ENCODE data around the gene ZFP91.
A peak's percentile ranks its signal among the peaks of the same experiment; 100 is the strongest.
"Not testable (repeated sequence)": the region's sequence is repeated elsewhere in the genome, so short reads cannot be mapped to it uniquely, and the experiment has no call there.

The ZFP91 gene

DNA sequence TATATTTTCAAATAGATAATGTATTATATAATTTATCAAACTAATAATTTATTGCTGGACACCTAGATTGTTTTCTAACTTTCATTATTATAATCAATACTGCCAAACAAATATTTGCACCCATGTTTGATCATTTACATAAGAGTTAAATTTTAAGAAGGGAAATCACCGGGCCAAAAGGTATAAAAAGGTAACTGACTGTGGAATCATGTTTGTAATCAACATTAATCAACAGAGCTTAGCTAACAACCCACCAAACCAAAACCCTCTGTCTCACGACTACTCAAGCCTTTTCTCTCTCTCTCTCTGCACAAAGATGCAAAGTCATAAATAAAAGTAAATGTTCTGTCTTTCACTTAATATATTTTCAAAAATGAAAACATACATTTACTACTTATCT, 18.0 kb upstream of the ZFP91 start:
- Histone ChIP-seq H3K27ac (no peak overlapping the region), H3K36me3 (replicated peaks) (no peaks in the 10 kb centered on the region), H3K27me3 (replicated peaks) (no peaks in the 10 kb centered on the region), H3K4me3 (ENCODE audit: low read depth, low read length) (no peak overlapping the region)
- in situ Hi-C loops (cut with HindIII; ENCODE audit: low pct_ligation_motif_present, low sequenced_read_pairs), result no loop called here
- no peak for DNase-seq
- TF ChIP-seq, protein P1, sequence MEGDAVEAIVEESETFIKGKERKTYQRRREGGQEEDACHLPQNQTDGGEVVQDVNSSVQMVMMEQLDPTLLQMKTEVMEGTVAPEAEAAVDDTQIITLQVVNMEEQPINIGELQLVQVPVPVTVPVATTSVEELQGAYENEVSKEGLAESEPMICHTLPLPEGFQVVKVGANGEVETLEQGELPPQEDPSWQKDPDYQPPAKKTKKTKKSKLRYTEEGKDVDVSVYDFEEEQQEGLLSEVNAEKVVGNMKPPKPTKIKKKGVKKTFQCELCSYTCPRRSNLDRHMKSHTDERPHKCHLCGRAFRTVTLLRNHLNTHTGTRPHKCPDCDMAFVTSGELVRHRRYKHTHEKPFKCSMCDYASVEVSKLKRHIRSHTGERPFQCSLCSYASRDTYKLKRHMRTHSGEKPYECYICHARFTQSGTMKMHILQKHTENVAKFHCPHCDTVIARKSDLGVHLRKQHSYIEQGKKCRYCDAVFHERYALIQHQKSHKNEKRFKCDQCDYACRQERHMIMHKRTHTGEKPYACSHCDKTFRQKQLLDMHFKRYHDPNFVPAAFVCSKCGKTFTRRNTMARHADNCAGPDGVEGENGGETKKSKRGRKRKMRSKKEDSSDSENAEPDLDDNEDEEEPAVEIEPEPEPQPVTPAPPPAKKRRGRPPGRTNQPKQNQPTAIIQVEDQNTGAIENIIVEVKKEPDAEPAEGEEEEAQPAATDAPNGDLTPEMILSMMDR (IDR thresholded peaks at IDR 0.05; ENCODE audit: low read depth, low read length, missing control alignments), result no peak

GRCh38 chr11:58561394-58562098, 17.3 kb upstream of the ZFP91 start:
- no peaks in the 10 kb centered on the region for H3K27me3 ChIP-seq (replicated peaks)
- H3K4me3 ChIP-seq (ENCODE audit: low read depth, low read length), result no peak overlapping the region
- H3K36me3 ChIP-seq (replicated peaks), result no peaks in the 10 kb centered on the region
- no peak for DNase-seq
- TF ChIP-seq, protein P1 (IDR thresholded peaks at IDR 0.05; ENCODE audit: low read depth, low read length, missing control alignments), result no peak
- H3K27ac ChIP-seq, result no peak overlapping the region
- in situ Hi-C loops (cut with HindIII; ENCODE audit: low pct_ligation_motif_present, low sequenced_read_pairs), result no loop called here

GRCh38 chr11:58562375-58562800, 16.5 kb upstream of the ZFP91 start:
- no peaks in the 10 kb centered on the region for H3K36me3 ChIP-seq (replicated peaks)
- no peaks in the 10 kb centered on the region for H3K27me3 ChIP-seq (replicated peaks)
- H3K27ac ChIP-seq, result no peak overlapping the region
- H3K4me3 ChIP-seq (ENCODE audit: low read depth, low read length), result no peak overlapping the region
- in situ Hi-C loops (cut with HindIII; ENCODE audit: low pct_ligation_motif_present, low sequenced_read_pairs), result no loop called here
- TF ChIP-seq, protein P1 (IDR thresholded peaks at IDR 0.05; ENCODE audit: low read depth, low read length, missing control alignments), result no peak
- DNase-seq, result no peak

DNA sequence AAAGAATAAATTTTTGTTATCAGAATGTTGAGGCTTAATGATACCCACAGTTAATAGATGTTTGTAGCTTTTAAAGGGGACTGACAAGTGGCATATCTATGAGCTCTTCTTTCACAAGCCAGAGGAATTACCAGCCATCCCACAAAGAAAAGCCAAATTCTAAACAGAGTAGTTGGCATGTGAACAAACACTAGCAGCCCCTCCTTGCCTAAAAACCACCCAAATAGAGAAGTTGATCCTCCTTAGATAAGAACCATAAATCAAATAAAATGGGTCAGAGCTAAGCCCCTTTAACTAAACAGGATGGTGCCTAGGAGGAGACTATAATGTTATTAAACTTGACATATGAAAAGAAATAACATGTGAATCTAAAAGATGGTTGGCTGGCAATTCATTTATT, 14.6 kb upstream of the ZFP91 start:
- no peaks in the 10 kb centered on the region for H3K27me3 ChIP-seq (replicated peaks)
- no peaks in the 10 kb centered on the region for H3K36me3 ChIP-seq (replicated peaks)
- no peak for DNase-seq
- H3K27ac ChIP-seq, result no peak overlapping the region
- H3K4me3 ChIP-seq (ENCODE audit: low read depth, low read length), result no peak overlapping the region
- TF ChIP-seq, protein P1 (IDR thresholded peaks at IDR 0.05; ENCODE audit: low read depth, low read length, missing control alignments), result no peak
- in situ Hi-C loops (cut with HindIII; ENCODE audit: low pct_ligation_motif_present, low sequenced_read_pairs), result no loop called here

DNA sequence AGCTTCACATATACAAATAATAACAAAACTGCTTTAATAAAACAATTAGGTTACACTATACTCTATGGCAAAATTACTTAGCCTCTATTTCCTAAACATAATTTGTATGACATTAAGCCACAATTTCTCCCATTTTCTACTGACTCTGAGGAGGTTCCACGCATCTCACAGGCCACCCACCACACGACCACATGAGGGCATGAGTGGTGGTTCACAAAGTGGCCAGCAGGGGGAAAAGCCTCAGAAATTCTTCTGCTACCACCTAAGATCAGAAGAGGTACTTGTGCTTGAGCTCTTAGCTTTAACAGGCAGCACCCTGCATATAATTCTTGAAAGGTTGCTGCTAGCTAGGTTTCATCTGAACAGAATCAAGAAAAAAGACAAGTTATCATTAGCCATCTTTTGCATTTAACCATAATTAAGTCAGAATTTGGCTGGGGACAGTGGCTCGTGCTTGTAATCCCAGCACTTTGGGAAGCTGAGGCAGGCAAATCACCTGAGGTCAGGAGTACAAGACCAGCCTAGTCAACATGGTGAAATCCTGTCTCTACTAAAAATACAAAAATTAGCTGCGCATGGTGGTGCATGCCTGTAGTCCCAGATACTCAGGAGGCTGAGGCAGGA, 10.9 kb upstream of the ZFP91 start:
- Histone ChIP-seq H3K4me3 (ENCODE audit: low read depth, low read length) (no peak overlapping the region), H3K27me3 (replicated peaks) (no peaks in the 10 kb centered on the region), H3K27ac (no peak overlapping the region), H3K36me3 (replicated peaks) (no peaks in the 10 kb centered on the region)
- in situ Hi-C loops (cut with HindIII; ENCODE audit: low pct_ligation_motif_present, low sequenced_read_pairs), result no loop called here
- DNase-seq, result peak; percentile 66
- TF ChIP-seq, protein P1 (IDR thresholded peaks at IDR 0.05; ENCODE audit: low read depth, low read length, missing control alignments), result peak; percentile 95

DNA sequence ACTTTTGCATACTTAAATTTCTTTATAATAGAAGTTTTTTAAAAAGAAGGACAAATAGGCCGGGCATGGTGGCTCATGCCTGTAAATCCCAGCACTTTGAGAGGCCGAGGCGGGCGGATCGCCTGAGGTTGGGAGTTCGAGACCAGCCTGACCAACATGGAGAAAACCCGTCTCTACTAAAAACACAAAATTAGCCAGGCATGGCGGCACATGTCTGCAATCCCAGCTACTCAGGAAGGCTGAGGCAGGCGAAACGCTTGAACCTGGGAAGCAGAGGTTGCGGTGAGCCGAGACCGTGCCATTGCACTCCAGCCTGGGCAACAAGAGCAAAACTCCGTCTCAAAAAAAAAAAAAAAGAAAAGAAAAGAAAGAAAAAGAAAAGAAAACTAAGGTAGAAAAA, 6.0 kb upstream of the ZFP91 start:
- H3K27ac ChIP-seq, result peak overlapping the region; percentile 81
- H3K27me3 ChIP-seq (replicated peaks); in situ Hi-C loops (cut with HindIII; ENCODE audit: low pct_ligation_motif_present, low sequenced_read_pairs): not testable (repeated sequence)

More for the DNA sequence above, 6.0 kb upstream of the ZFP91 start:
- not testable (repeated sequence) for H3K36me3 ChIP-seq (replicated peaks); H3K4me3 ChIP-seq (ENCODE audit: low read depth, low read length); DNase-seq

Measured in brain microvascular endothelial cell (primary cell).